DND-41 (cell line): Measurements from ENCODE around the gene MYO16.
"Not testable (repeated sequence)": the region's sequence is repeated elsewhere in the genome, so short reads cannot be mapped to it uniquely, and the experiment has no call there.

Source experiments
- ATAC-seq: fragments of 200-7000 bp; cut with Tn5 transposase; 3 replicates; pipeline ENCODE4 v1.9.1; 2021; ENCODE audit warnings: low read depth; ENCODE audit not compliant: insufficient read depth
- DNase-seq: peaks from one replicate; pipeline ENCODE4 v3.0.0-alpha.2; 2020
- H2AFZ ChIP-seq: 2 replicates; pipeline ENCODE4 v1.6.0; 2012; ENCODE audit warnings: low read depth, low read length
- H3K27ac ChIP-seq: 2 replicates; pipeline ENCODE4 v1.5.1; 2012; ENCODE audit warnings: low read length, inconsistent platforms
- H3K27me3 ChIP-seq: fragments of 200-600 bp; sonication (generic); 2 replicates; pipeline ENCODE4 v1.6.0; 2012; ENCODE audit warnings: low read length, mild to moderate bottlenecking, inconsistent platforms; ENCODE audit not compliant: insufficient read depth, poor library complexity
- H3K36me3 ChIP-seq: 2 replicates; pipeline ENCODE4 v1.5.1; 2012; ENCODE audit warnings: low read length, inconsistent platforms; ENCODE audit not compliant: insufficient read depth
- H3K4me1 ChIP-seq: 2 replicates; pipeline ENCODE4 v1.5.1; 2012; ENCODE audit warnings: mild to moderate bottlenecking, low read length; ENCODE audit not compliant: insufficient read depth
- H3K4me2 ChIP-seq: 2 replicates; pipeline ENCODE4 v1.6.0; 2012; ENCODE audit warnings: mild to moderate bottlenecking, moderate library complexity, low read length, inconsistent platforms; ENCODE audit not compliant: insufficient read depth
- H3K4me3 ChIP-seq, 2 experiments: fragments of 200-600 bp in 1 of 2; shearing (Covaris generic) in 1 of 2; 2 replicates each; pipeline ENCODE4 v1.5.1; 2012 to 2016; ENCODE audit warnings: inconsistent platforms in 2 of 2, low read length in 2 of 2, mild to moderate bottlenecking in 2 of 2, low read depth in 1 of 2, moderate library complexity in 1 of 2
- H3K79me2 ChIP-seq: 2 replicates; pipeline ENCODE4 v1.6.0; 2012; ENCODE audit warnings: low read length, inconsistent platforms; ENCODE audit not compliant: insufficient read depth
- H3K9ac ChIP-seq: 2 replicates; pipeline ENCODE4 v1.6.0; 2012; ENCODE audit warnings: low read depth, mild to moderate bottlenecking, inconsistent platforms, low read length, moderate library complexity
- H3K9me3 ChIP-seq: 2 replicates; pipeline ENCODE4 v1.5.1; 2012; ENCODE audit warnings: low read length, moderate library complexity, mild to moderate bottlenecking, inconsistent platforms; ENCODE audit not compliant: insufficient read depth, severe bottlenecking
- H4K20me1 ChIP-seq: 2 replicates; pipeline ENCODE4 v1.6.0; 2012; ENCODE audit warnings: low read length; ENCODE audit not compliant: insufficient read depth
- EZH2 ChIP-seq: IDR thresholded peaks from 3 replicates; pipeline ENCODE4 v1.6.1; 2012; ENCODE audit warnings: borderline replicate concordance, low read depth, mild to moderate bottlenecking, moderate library complexity, low read length, inconsistent platforms; ENCODE audit not compliant: severe bottlenecking
- TF ChIP-seq, protein P1 (sequence below): IDR thresholded peaks from 2 replicates; pipeline ENCODE4 v1.5.1; 2012; ENCODE audit warnings: borderline replicate concordance, low read length, moderate library complexity, mild to moderate bottlenecking; ENCODE audit not compliant: poor library complexity, severe bottlenecking; ENCODE audit errors: extremely low read depth

MYO16 gene

DNA sequence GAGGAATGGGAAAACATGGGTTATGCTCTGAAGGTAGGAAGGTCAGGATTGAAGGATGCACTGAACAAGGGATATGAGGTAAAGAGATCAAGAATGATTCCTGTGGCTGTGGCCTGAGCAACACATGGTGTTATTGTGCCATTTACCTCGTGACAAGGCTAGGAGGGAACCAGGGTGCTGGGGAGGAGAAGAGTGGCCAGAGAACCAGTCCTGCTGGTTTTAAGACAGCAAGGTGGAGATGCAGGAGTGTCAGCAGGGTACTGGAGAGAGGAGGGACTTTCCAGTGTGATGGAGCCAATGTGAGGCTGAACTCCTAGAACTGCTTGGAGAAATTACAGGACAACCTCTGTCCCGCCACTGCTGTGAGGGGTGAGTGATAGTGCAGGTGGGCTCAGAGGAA, 282.4 kb downstream of the MYO16 start:
- H3K4me2 ChIP-seq, result no peak overlapping the region
- DNase-seq, result no peak
- no peaks in the 10 kb centered on the region for H3K36me3 ChIP-seq
- H3K9ac ChIP-seq, result no peak overlapping the region
- no peaks in the 10 kb centered on the region for H4K20me1 ChIP-seq
- H3K9me3 ChIP-seq, result no peaks in the 10 kb centered on the region
- TF ChIP-seq EZH2, result no peak
- TF ChIP-seq, protein P1, sequence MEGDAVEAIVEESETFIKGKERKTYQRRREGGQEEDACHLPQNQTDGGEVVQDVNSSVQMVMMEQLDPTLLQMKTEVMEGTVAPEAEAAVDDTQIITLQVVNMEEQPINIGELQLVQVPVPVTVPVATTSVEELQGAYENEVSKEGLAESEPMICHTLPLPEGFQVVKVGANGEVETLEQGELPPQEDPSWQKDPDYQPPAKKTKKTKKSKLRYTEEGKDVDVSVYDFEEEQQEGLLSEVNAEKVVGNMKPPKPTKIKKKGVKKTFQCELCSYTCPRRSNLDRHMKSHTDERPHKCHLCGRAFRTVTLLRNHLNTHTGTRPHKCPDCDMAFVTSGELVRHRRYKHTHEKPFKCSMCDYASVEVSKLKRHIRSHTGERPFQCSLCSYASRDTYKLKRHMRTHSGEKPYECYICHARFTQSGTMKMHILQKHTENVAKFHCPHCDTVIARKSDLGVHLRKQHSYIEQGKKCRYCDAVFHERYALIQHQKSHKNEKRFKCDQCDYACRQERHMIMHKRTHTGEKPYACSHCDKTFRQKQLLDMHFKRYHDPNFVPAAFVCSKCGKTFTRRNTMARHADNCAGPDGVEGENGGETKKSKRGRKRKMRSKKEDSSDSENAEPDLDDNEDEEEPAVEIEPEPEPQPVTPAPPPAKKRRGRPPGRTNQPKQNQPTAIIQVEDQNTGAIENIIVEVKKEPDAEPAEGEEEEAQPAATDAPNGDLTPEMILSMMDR, result no peak
- peaks cover 30% of the 10 kb centered on the region for H3K27me3 ChIP-seq
- H3K27ac ChIP-seq, result no peak overlapping the region
- ATAC-seq, result no peak
- no peak overlapping the region for H3K4me3 ChIP-seq
- no peaks in the 10 kb centered on the region for H3K79me2 ChIP-seq
- H3K4me1 ChIP-seq, result no peaks in the 10 kb centered on the region
- no peak overlapping the region for H2AFZ ChIP-seq

DNA sequence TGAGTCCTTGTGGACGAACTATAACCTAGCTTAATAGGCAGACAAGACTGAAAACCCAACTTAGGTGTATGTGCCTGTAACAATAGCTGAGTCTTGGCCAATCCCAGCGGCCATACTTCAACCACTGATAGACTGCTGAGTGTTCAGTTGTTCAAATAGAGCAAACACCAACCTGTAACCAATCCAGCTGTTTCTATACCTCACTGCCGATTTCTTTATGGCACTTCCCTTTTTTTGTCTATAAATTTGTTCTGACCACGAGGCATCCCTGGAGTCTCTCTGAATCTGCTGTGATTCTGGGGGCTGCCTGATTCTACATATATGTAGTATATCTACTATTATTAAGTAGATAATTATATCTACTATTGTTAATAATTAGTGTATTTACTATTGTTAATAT, 284.3 kb downstream of the MYO16 start:
- not testable (repeated sequence) for ATAC-seq, H4K20me1 ChIP-seq, DNase-seq, H3K79me2 ChIP-seq, H3K4me3 ChIP-seq, H3K4me2 ChIP-seq, H3K9ac ChIP-seq, H2AFZ ChIP-seq, H3K36me3 ChIP-seq, H3K27ac ChIP-seq, H3K4me1 ChIP-seq, H3K9me3 ChIP-seq
- H3K27me3 ChIP-seq, result peaks cover 29% of the 10 kb centered on the region

DNA sequence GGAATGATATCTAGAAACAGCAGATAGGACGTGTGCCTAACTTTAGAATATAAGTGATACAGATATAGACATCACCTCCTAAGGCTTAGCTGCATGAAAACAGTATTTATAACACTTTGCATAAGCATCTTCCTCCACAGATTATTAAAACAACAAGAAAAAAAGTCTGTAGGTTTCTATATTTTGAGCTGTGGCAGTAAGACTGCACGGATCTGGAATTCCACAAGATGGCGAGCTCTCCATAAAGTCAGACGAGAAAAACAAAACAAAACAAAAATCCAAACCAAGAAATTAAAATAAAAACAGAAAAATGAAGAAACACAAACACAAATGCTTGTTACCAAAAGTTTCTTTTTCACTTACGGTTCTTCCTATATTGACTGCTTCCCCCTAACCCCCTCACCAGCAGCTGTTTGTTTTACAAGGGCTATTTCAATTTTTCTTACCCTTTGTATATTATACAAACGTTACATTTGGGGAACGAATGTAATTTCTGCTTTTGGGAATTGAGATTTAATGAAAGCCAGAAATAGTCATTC, 285.8 kb downstream of the MYO16 start:
- Histone ChIP-seq H3K4me1 (no peaks in the 10 kb centered on the region), H3K9ac (no peak overlapping the region), H3K4me2 (no peak overlapping the region), H3K9me3 (no peaks in the 10 kb centered on the region), H3K27me3 (peaks cover 28% of the 10 kb centered on the region), H3K27ac (no peak overlapping the region), H3K36me3 (no peaks in the 10 kb centered on the region), H3K4me3 (no peak overlapping the region), H2AFZ (no peak overlapping the region), H3K79me2 (no peaks in the 10 kb centered on the region), H4K20me1 (no peaks in the 10 kb centered on the region)
- TF ChIP-seq EZH2, result no peak
- TF ChIP-seq, protein P1, result peak; percentile 57
- DNase-seq (no peak), ATAC-seq (no peak)

DNA sequence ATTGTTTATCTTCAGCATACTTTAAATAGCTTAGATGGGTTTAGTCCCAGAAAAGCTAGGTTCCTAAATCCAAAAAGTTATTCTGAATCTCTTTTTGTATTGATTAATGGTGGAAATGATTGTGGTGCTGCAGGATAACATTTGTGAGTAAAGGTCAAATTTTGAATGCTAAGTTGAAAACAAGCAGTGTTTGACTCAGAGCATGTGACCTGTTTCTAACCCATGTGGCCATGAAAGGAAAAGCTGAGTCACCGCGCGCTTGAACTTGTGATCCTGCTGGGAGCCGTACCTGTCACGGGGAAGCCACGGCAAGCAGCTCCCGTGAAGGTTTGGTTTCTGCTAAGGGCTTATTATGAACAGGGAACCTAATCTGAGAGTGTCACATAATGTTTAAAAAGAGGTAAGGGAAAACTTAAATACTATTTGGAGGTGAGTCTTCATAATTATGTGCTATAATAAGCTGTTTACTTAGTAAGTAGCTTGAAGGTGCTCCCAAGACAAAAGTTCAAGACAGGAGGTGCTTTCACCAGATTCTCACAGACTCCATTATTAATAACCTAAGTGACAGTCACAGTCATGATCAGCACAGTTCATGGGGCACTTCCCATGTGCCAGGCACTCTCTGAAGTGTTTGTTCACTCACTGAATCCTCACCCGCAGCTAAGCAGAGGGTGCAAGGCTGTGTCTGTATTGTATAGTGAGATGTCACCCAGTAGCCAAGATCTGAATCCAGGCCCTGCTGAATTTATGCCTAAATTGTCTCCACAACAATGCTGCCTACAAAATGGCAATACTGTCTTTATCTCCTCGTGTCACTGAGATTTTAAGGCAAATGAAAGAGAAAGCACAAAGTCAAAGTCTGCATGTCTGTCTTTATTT, 286.5 kb downstream of the MYO16 start:
- Histone ChIP-seq H3K36me3 (no peaks in the 10 kb centered on the region), H3K79me2 (no peaks in the 10 kb centered on the region), H2AFZ (no peak overlapping the region), H3K9me3 (no peaks in the 10 kb centered on the region), H3K4me1 (no peaks in the 10 kb centered on the region), H3K27me3 (peaks cover 22% of the 10 kb centered on the region), H3K4me3 (no peak overlapping the region), H3K27ac (no peak overlapping the region), H4K20me1 (no peaks in the 10 kb centered on the region), H3K9ac (no peak overlapping the region), H3K4me2 (no peak overlapping the region)
- peak; percentile 57; the same call in 2 of the 3 replicates for ATAC-seq
- peak; percentile 23 for DNase-seq
- no peak for TF ChIP-seq EZH2
- TF ChIP-seq, protein P1, result no peak
